Forelimb muscle (tissue), 1 donor: ENCODE results near the gene KIF6. TPM values are rescaled to one million over a fixed set of nuclear protein-coding genes. Genes with fewer than 3 reads are reported as not detected.

ENCODE experiments used
- DNase-seq: peaks from one replicate; pipeline ENCODE4 v3.0.0-alpha.2; 2013; ENCODE audit warnings: low read depth
- polyA plus RNA-seq: library from polyadenylated mRNA; unstranded; fragments of 120-200 nt; gene quantifications from one replicate; pipeline ENCODE4 v1.2.1, GENCODE V29; 2013; ENCODE audit not compliant: insufficient read length

KIF6 gene
- polyA plus RNA-seq, 1 donor, result 1.8 TPM

DNA sequence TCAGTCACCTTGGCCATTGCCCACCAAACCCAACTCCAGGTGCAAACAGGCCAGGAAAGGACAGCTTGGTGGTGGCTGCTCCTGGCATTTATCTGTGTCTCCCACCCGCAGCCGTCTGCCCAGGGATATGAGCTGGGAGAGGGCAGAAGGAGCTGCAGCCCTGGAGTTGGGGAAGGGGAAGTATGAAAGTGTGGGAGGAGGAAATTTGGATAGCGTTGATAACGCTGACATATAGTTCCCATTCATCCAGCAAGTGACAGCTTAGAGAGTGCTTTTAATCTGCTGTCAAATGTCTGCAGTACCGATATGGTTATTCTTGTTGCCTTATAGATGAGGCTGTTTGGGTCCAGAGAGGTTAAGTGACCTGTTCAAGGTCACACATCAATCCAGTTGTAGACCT lies 403.4 kb downstream of the KIF6 start:
- DNase-seq, result no peak

- no peak for DNase-seq
Measured at GRCh38 chr6:39320363-39320984, 404.7 kb downstream of the KIF6 start.

- DNase-seq, result no peak
Measured at GRCh38 chr6:39319621-39320362, 405.4 kb downstream of the KIF6 start.

- no peak for DNase-seq
Measured at GRCh38 chr6:39317256-39317655, 408.0 kb downstream of the KIF6 start.

DNA sequence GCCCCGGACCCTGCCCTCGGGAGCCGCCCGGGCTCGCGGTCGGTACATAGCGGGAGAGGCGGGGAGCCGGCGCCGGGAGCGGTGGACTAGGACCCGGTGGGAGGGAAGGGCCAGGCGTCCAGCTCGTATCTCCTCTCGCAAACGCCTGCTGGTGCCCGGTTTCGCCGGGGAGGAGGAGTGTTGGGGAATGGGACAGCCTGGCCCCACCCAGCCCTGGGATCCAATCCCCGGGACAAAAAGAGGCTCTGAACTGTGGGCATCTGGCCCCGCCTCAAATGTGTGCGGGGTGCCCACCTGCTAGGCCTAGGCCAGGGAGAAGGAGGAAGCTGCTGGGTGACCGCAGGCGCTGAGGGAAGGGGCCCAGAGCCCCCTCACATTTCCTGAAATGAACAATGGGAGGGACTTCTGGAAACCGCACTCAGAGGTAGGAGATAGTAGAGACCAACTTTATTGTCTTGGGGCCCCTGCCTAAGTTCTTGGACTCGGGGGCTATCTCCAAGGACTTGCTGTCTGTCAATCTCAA lies 410.9 kb downstream of the KIF6 start, which contains the start of gene KCNK17:
Gene KCNK17 (minus strand): TSS at position 147 of the 523 bp plus-strand sequence. CDS start 99 bp downstream, at position 48.
- no peak for DNase-seq

GRCh38 chr6:39313526-39314272 lies 411.5 kb downstream of the KIF6 start:
- no peak for DNase-seq

DNA sequence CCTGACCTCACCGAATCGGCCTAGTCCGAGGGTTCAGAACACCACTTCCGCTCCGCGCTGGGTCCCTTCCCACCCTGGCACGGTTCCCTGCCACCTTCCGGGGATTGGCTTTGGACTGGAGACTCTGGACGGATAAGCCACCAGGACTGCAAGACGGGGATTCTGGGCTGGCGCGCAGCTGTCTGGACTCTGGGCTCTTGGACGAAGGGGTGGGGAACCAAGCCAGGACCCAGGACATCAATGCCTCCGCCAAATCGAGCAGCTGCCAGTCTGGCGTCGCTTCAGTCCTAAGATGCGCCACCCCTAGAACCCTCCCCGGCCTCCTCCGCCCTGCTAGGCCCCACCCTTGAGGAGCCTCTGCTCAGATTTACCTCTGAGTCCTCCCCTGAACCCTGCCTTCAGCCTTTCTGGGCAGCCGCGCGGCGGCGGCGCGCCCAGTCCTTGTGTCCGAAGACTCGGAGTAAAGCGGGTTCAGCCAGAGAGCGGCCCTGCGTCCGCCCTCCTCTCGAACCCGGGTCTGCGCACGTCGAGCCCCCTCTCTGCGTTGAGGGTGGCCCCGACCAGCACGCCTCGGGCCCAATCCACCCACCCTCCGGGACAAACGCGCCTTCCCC lies 412.2 kb downstream of the KIF6 start:
- no peak for DNase-seq

GRCh38 chr6:39310542-39310941 lies 414.7 kb downstream of the KIF6 start:
- no peak for DNase-seq

GRCh38 chr6:39309942-39310531 lies 415.2 kb downstream of the KIF6 start:
- DNase-seq, result no peak

DNA sequence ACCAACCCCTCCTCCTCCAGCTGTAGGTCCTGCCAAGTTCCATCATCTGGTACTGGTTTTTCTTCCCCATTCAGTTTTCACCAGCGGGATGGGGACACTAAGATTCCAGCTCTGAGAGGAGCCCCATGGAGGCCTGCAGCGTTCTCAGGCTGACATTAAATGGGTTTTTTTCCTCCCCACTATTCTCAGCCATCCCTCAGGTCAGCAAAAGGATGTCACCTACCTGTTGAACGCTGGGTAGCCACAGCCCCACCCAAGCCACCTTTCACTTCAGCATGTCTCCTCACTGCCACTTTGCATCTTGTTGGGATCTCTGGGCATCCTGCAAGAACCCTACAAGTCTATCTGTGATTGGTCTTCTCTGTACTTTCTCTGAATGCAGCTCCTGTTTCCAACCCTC lies 417.7 kb downstream of the KIF6 start:
- DNase-seq, result no peak

GRCh38 chr6:39304951-39305350 lies 420.3 kb downstream of the KIF6 start:
- DNase-seq, result no peak

- DNase-seq, result no peak
Measured at GRCh38 chr6:39303425-39304153, 421.6 kb downstream of the KIF6 start.

GRCh38 chr6:39302669-39303424 lies 422.4 kb downstream of the KIF6 start:
- no peak for DNase-seq

GRCh38 chr6:39302011-39302410 lies 423.2 kb downstream of the KIF6 start:
- no peak for DNase-seq

- DNase-seq, result no peak
Measured at GRCh38 chr6:39301606-39302005, 423.6 kb downstream of the KIF6 start.

DNA sequence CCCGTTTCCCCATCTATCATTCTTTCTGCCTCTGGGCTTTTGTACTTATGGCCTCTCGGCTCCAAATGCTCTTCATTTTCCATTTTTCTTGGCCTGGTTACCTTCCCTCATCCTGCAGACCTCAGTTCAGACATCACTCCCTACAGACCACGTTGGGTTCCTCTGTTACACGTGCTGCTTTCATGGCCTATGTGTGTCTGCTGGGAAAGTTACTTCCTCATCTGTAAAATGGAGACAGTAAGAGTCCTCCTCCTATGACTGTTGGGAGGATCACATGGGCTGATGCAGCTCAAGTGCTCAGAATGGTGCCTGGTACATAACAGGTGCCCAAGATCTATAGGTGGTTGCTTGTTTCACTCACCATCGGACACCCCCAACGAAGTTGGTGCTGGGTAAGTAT lies 424.5 kb downstream of the KIF6 start:
- DNase-seq, result no peak

GRCh38 chr6:39298061-39298460 lies 427.1 kb downstream of the KIF6 start:
- no peak for DNase-seq

- no peak for DNase-seq
Measured at GRCh38 chr6:39296745-39297640, 428.2 kb downstream of the KIF6 start.

DNA sequence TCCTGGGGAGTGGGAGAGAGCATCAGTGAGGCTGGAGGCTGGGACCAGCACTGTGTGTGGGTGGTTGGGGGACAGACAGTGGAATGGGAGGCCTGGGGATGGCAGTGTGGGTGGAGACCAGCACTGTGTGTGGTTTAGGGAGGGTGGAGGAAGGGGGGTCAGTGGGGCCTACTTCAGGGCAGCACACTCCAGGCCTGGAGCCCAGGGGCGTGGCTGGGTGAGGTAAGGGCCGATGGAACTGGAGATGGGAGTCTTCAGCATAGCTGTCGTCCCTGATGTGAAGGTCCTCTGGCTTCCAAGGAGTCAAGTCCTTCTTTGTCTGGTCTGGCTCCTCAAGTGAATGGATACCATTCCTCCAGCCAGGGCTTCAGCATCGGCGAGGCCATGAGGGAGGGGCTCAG lies 429.6 kb downstream of the KIF6 start:
- no peak for DNase-seq
